ENCODE results near the gene KIF3C. TPM values are rescaled to one million over a fixed set of nuclear protein-coding genes. Genes with fewer than 3 reads are reported as not detected.
"Not testable (repeated sequence)": the region's sequence is repeated elsewhere in the genome, so short reads cannot be mapped to it uniquely, and the experiment has no call there.

KIF3C gene
- total RNA-seq = 40.7 and 42.1 TPM in 2 replicates
- polyA plus RNA-seq = 9.9 and 11.4 TPM in 2 replicates
- 10.5 TPM in 2 replicates for polyA plus RNA-seq (2011; cell fraction: cytosol; rRNA removed)
- polyA plus RNA-seq (2011; cell fraction: nucleus; rRNA removed) = 9.3 and 11.6 TPM in 2 replicates
- 36.5 and 47.5 TPM in 2 replicates for polyA plus RNA-seq (2012)
- 20.0 and 29.4 TPM in 2 replicates for polyA minus RNA-seq
- polyA minus RNA-seq (2011; cell fraction: cytosol; rRNA and poly(A)+ RNA removed) = 0.31 TPM
- 7.8 and 13.8 TPM in 2 replicates for polyA minus RNA-seq (2011; cell fraction: nucleus; rRNA and poly(A)+ RNA removed)
- Bru-seq, nascent RNA = percentile 57 among the genes with signal in this experiment
- percentile 70 among the genes with signal in this experiment for BruChase-seq, experiment 1, labeled RNA remaining after a 6-hour chase
- percentile 67 among the genes with signal in this experiment for BruChase-seq, experiment 2, labeled RNA remaining after a 2-hour chase
- long read RNA-seq, full-length matches to known transcripts = 22 of 38 reads
- long read RNA-seq, partial matches to known transcripts = 10 of 38 reads
- long read RNA-seq, other reads (novel, unspliced or antisense) = 6 of 38 reads

DNA sequence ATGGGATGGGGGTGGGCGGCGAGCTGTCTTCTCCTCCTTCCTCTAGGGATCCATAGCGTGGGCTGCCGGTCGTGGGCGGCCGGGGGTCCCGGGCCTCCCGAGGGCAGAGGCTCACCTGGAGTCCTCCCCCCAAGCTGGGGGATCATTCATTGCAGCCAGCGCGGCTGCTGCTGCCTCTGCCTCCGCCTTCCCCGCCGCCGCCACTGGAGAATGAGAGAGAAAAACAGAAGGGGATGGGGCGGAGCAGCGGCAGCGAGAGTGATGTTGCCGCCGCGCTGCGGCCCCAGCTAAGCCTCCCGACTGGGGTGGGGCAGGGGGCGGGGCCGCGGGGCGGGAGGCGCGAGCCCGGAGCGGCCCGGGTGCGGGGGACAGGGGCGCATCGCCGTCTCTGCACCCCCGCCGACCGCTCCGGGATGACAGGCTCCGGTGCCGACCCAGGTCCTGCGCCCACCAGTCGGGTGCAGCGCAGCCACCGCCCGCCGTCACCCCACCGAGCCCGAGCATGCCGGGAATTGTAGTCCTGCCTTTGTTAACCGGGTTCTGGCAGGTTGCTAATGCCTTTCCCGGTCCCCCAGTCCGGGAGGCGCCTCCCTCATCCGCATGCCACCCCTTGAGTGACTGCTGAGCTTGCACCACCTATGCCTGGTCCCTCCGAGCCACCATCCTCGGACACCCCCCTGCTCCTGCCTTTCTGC is at the start of gene KIF3C:
KIF3C (minus strand) TSS at position 225 of the 695 bp plus-strand sequence. CDS start 580 bp downstream, outside the sequence.
- Histone ChIP-seq H3K9me3 (replicated peaks; ENCODE audit: control insufficient read depth, insufficient read depth, low read length) (no peaks in the 10 kb centered on the region), H3K27me3 (ENCODE audit: control insufficient read depth in 2 of 2, insufficient read depth in 2 of 2, low read length in 2 of 2) (no peaks in the 10 kb centered on the region), H3K79me2 (ENCODE audit: control insufficient read depth, insufficient read depth, low read length) (peaks cover 34% of the 10 kb centered on the region), H3K27ac (ENCODE audit: insufficient read depth, low read depth, low read length) (no peak within 1 kb of the TSS), H3K4me1 (ENCODE audit: control insufficient read depth, extremely low read depth, insufficient read depth, low read length) (peaks cover 37% of the 10 kb centered on the region), H2AFZ (ENCODE audit: low read depth, low read length) (peak within 1 kb of the TSS; percentile 98), H3K4me3 (replicated peaks in 1 of 3; ENCODE audit: insufficient read depth in 1 of 3, low read depth in 1 of 3, low read length in 3 of 3) (peak within 1 kb of the TSS; percentile 74 to 96 (median 86)), H3K9ac (replicated peaks; ENCODE audit: extremely low read depth, insufficient read depth, low read length) (peak within 1 kb of the TSS; percentile 56), H3K9me1 (replicated peaks; ENCODE audit: control insufficient read depth, extremely low read depth, insufficient read depth, low read length) (no peaks in the 10 kb centered on the region), H3K4me2 (ENCODE audit: insufficient read depth, low read length) (peak within 1 kb of the TSS; percentile 81), H4K20me1 (replicated peaks; ENCODE audit: control insufficient read depth, extremely low read depth, insufficient read depth, low read length) (no peaks in the 10 kb centered on the region), H3K36me3 (ENCODE audit: control insufficient read depth in 2 of 2, extremely low read depth in 1 of 2, insufficient read depth in 2 of 2, low read length in 2 of 2) (no peaks in the 10 kb centered on the region)
- DNase-seq (ENCODE audit: low read depth, low spot score) (peak; percentile 69), FAIRE-seq (peak; percentile 93)
- dilution Hi-C loops (cut with MboI; ENCODE audit: extremely low pct_ligation_motif_present, low sequenced_read_pairs) (no loop called here), intact Hi-C loops (cut with micrococcal nuclease) (loop anchor here (1.0 kb wide), 2 partner anchors 21 to 31 kb away; no protein-coding TSS in a partner anchor)
- BruUV-seq (replicated peaks) = no TSS peak
- POLR2A ChIA-PET = interaction anchor here (0.6 kb wide), 1 partner anchor 17 kb away, joined by 5 read pairs; no protein-coding TSS in a partner anchor
- CTCF ChIA-PET = interaction anchor here (0.6 to 2.1 kb wide), 8 partner anchors 9 to 381 kb away, joined by 3 to 9 read pairs (median 6); no protein-coding TSS in a partner anchor
- TF ChIP-seq POLR2AphosphoS5 (IDR thresholded peaks at IDR 0.05; ENCODE audit: insufficient read depth, low read depth, low read length) (peak; percentile 71), JUN (IDR thresholded peaks at IDR 0.05; ENCODE audit: borderline replicate concordance, insufficient read depth, insufficient read length, low read depth) (no peak), POLR2A (IDR thresholded peaks at IDR 0.05; ENCODE audit: low read depth, low read length) (peak; percentile 60), EZH2 (IDR thresholded peaks at IDR 0.05; ENCODE audit: borderline replicate concordance, low read depth, low read length, severe bottlenecking) (no peak), MYC (IDR thresholded peaks at IDR 0.05; ENCODE audit: low read depth, low read length) (no peak), GATA2 (IDR thresholded peaks at IDR 0.05; ENCODE audit: insufficient read depth, insufficient read length, low read depth, low read length) (no peak), FOS (IDR thresholded peaks at IDR 0.05; ENCODE audit: borderline replicate concordance, insufficient read depth, low read length) (no peak)
- TF ChIP-seq, protein P1, sequence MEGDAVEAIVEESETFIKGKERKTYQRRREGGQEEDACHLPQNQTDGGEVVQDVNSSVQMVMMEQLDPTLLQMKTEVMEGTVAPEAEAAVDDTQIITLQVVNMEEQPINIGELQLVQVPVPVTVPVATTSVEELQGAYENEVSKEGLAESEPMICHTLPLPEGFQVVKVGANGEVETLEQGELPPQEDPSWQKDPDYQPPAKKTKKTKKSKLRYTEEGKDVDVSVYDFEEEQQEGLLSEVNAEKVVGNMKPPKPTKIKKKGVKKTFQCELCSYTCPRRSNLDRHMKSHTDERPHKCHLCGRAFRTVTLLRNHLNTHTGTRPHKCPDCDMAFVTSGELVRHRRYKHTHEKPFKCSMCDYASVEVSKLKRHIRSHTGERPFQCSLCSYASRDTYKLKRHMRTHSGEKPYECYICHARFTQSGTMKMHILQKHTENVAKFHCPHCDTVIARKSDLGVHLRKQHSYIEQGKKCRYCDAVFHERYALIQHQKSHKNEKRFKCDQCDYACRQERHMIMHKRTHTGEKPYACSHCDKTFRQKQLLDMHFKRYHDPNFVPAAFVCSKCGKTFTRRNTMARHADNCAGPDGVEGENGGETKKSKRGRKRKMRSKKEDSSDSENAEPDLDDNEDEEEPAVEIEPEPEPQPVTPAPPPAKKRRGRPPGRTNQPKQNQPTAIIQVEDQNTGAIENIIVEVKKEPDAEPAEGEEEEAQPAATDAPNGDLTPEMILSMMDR (IDR thresholded peaks at IDR 0.05; ENCODE audit: extremely low read depth in 1 of 2, insufficient read depth in 1 of 2, low read depth in 1 of 2, low read length in 2 of 2) = no peak

DNA sequence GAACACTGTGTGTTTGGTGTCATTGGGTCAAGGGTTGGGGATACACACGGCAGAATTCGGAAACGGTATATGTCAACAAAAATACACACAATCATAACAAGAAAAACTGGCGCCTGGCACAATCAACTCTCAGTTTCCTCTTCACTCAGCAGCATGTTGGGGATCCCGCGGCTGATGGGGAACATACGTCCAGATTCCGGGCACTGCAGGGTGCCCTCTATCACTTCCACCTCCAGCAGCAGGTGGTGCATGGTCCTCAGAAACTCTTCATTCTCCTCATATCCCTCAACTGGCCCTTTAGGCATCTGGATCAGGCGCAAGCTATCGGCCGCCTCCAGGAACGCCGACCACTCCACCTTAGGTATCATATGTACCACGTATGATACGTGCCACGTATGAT is 45.8 kb upstream of the KIF3C start:
- H3K9me1 ChIP-seq (replicated peaks; ENCODE audit: control insufficient read depth, extremely low read depth, insufficient read depth, low read length); BruUV-seq (replicated peaks); H3K27me3 ChIP-seq (ENCODE audit: control insufficient read depth in 2 of 2, insufficient read depth in 2 of 2, low read length in 2 of 2); H2AFZ ChIP-seq (ENCODE audit: low read depth, low read length); H3K79me2 ChIP-seq (ENCODE audit: control insufficient read depth, insufficient read depth, low read length); FAIRE-seq; H3K9me3 ChIP-seq (replicated peaks; ENCODE audit: control insufficient read depth, insufficient read depth, low read length); H3K27ac ChIP-seq (ENCODE audit: insufficient read depth, low read depth, low read length); POLR2A ChIA-PET; H3K9ac ChIP-seq (replicated peaks; ENCODE audit: extremely low read depth, insufficient read depth, low read length); H3K4me3 ChIP-seq (replicated peaks in 1 of 3; ENCODE audit: insufficient read depth in 1 of 3, low read depth in 1 of 3, low read length in 3 of 3); H4K20me1 ChIP-seq (replicated peaks; ENCODE audit: control insufficient read depth, extremely low read depth, insufficient read depth, low read length); H3K4me1 ChIP-seq (ENCODE audit: control insufficient read depth, extremely low read depth, insufficient read depth, low read length); dilution Hi-C loops (cut with MboI; ENCODE audit: extremely low pct_ligation_motif_present, low sequenced_read_pairs); DNase-seq (ENCODE audit: low read depth, low spot score); intact Hi-C loops (cut with micrococcal nuclease); H3K36me3 ChIP-seq (ENCODE audit: control insufficient read depth in 2 of 2, extremely low read depth in 1 of 2, insufficient read depth in 2 of 2, low read length in 2 of 2); H3K4me2 ChIP-seq (ENCODE audit: insufficient read depth, low read length): not testable (repeated sequence)
- CTCF ChIA-PET = interaction anchor here (2.1 kb wide), 1 partner anchor 36 kb away, joined by 14 read pairs; no protein-coding TSS in a partner anchor

Data from endothelial cell of umbilical vein (primary cell).